Mucosa of stomach (tissue), 1 donor: Measurements from ENCODE around the gene FILIP1L.

Experiments
- H3K27me3 ChIP-seq: one replicate; pipeline ENCODE4 v1.7.0; 2013; ENCODE audit warnings: mild to moderate bottlenecking, low read length; ENCODE audit not compliant: control insufficient read depth, insufficient read depth
- H3K36me3 ChIP-seq: one replicate; pipeline ENCODE4 v1.7.0; 2013; ENCODE audit warnings: low read length; ENCODE audit not compliant: control insufficient read depth, insufficient read depth
- H3K4me1 ChIP-seq: one replicate; pipeline ENCODE4 v1.7.0; 2013; ENCODE audit warnings: mild to moderate bottlenecking, low read length; ENCODE audit not compliant: control insufficient read depth, insufficient read depth
- H3K4me3 ChIP-seq: one replicate; pipeline ENCODE4 v1.7.0; 2013; ENCODE audit warnings: low read length
- H3K9ac ChIP-seq: one replicate; pipeline ENCODE4 v1.7.0; 2013; ENCODE audit warnings: mild to moderate bottlenecking, low read length, moderate library complexity
- H3K9me3 ChIP-seq: one replicate; pipeline ENCODE4 v1.7.0; 2013; ENCODE audit warnings: mild to moderate bottlenecking, low read length, moderate library complexity; ENCODE audit not compliant: control insufficient read depth
- donor health status: Pancreatic carcinoma.

The FILIP1L gene

DNA sequence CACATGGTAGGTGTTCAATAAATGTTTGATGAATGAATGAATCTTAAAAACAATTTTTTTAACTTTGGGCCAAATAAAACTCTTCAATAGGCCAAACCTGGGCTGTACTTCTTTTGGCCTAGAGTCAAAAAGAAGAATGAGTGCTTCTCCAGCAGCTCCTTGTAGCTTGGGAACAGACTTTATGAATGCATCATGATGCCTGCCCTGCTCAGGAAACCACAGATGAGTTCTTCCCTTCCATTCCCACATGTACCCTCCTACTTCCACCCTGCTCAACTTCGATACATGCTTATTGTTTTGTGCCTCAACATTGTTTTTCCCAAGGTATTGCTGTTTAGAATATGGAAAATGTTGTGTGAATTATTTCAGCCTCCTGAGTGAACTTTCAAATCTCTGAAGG, 87.0 kb downstream of the FILIP1L start:
- Histone ChIP-seq H3K9me3 (no peaks in the 10 kb centered on the region), H3K9ac (no peak overlapping the region), H3K4me3 (no peak overlapping the region)

GRCh38 chr3:100024520-100025303, 89.6 kb downstream of the FILIP1L start:
- Histone ChIP-seq H3K36me3 (no peaks in the 10 kb centered on the region), H3K27me3 (no peaks in the 10 kb centered on the region), H3K9me3 (no peaks in the 10 kb centered on the region), H3K9ac (peak overlapping the region; percentile 54), H3K4me3 (no peak overlapping the region), H3K4me1 (peaks cover 30% of the 10 kb centered on the region)

More for the DNA sequence above, 87.0 kb downstream of the FILIP1L start:
- no peaks in the 10 kb centered on the region for H3K36me3 ChIP-seq
- peaks cover 30% of the 10 kb centered on the region for H3K4me1 ChIP-seq
- H3K27me3 ChIP-seq: no peaks in the 10 kb centered on the region

GRCh38 chr3:100023595-100023994, 90.7 kb downstream of the FILIP1L start:
- no peak overlapping the region for H3K9ac ChIP-seq
- H3K4me1 ChIP-seq: peaks cover 30% of the 10 kb centered on the region
- no peaks in the 10 kb centered on the region for H3K27me3 ChIP-seq
- no peaks in the 10 kb centered on the region for H3K36me3 ChIP-seq
- no peaks in the 10 kb centered on the region for H3K9me3 ChIP-seq
- H3K4me3 ChIP-seq: no peak overlapping the region

- H3K9ac ChIP-seq: no peak overlapping the region
Observed at GRCh38 chr3:100023150-100023549, 91.2 kb downstream of the FILIP1L start.

DNA sequence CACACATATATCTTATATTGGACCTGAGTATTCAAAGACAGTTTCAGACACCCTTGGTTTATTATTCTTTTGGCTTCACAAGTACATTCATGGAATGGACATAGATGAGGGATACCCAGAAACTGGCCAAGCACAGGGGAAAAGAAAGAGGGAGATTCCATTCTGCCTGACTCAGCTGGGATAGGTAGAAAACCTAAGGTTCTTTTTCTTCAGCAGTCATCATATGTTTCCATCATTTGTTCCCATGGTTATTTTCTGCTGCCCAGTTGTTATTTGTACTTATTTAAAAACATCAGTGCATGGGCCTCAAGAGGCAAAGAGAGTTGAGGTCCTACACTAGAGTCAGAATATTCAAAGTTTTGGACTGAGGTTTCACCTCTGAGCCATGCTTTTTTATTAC, 91.8 kb downstream of the FILIP1L start:
- Histone ChIP-seq H3K4me1 (peaks cover 30% of the 10 kb centered on the region), H3K36me3 (no peaks in the 10 kb centered on the region), H3K4me3 (no peak overlapping the region), H3K27me3 (no peaks in the 10 kb centered on the region), H3K9ac (no peak overlapping the region), H3K9me3 (no peaks in the 10 kb centered on the region)

More at GRCh38 chr3:100023150-100023549, 91.2 kb downstream of the FILIP1L start:
- Histone ChIP-seq H3K9me3 (no peaks in the 10 kb centered on the region), H3K36me3 (no peaks in the 10 kb centered on the region), H3K27me3 (no peaks in the 10 kb centered on the region), H3K4me1 (peaks cover 30% of the 10 kb centered on the region), H3K4me3 (no peak overlapping the region)

- no peaks in the 10 kb centered on the region for H3K27me3 ChIP-seq
- peaks cover 27% of the 10 kb centered on the region for H3K4me1 ChIP-seq
- no peaks in the 10 kb centered on the region for H3K9me3 ChIP-seq
- no peak overlapping the region for H3K4me3 ChIP-seq
- no peaks in the 10 kb centered on the region for H3K36me3 ChIP-seq
- H3K9ac ChIP-seq: no peak overlapping the region
Observed at GRCh38 chr3:100020876-100021644, 93.2 kb downstream of the FILIP1L start.

DNA sequence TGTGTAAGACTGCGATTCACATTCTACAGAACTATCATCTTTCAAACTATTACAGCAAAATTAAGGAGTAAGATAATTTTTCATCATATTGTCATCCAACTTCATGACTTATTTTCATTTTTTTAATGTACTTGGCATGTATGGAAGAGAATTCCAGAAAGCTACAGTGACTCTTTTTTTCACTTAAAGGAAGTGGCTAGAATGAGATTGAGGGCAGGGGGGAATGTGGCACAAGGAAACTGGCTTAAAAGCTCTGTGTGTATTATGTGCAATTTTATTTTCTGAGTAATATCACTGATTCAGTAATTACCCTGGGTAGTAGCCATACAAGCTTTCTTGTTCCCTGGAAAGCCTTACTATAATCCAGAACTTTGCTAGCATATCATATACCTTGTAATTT, 94.6 kb downstream of the FILIP1L start:
- Histone ChIP-seq H3K9ac (no peak overlapping the region), H3K4me3 (no peak overlapping the region), H3K9me3 (no peaks in the 10 kb centered on the region), H3K4me1 (peaks cover 14% of the 10 kb centered on the region), H3K36me3 (no peaks in the 10 kb centered on the region), H3K27me3 (no peaks in the 10 kb centered on the region)

DNA sequence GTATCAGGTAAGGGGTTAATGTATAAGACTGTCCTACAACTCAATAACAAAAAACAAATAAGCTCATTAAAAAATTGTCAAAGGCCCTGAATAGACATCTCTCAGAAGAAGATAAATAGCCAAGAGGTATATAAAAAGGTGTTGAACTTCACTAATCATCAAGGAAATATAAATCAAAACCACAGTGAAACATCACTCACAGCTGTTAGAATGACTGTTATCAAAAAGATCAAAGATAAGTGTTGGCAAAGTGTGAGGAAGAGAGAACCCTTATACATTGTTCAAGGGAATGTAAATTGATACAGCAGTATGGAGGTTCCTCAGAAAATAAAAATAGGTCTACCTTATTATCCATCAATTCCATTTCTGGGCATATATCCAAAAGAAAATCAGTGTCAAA, 95.5 kb downstream of the FILIP1L start:
- Histone ChIP-seq H3K4me1 (peaks cover 7% of the 10 kb centered on the region), H3K36me3 (no peaks in the 10 kb centered on the region), H3K9me3 (no peaks in the 10 kb centered on the region), H3K9ac (no peak overlapping the region), H3K4me3 (no peak overlapping the region), H3K27me3 (no peaks in the 10 kb centered on the region)

GRCh38 chr3:100010087-100010417, 104.2 kb downstream of the FILIP1L start:
- H3K4me1 ChIP-seq: peaks cover 31% of the 10 kb centered on the region

DNA sequence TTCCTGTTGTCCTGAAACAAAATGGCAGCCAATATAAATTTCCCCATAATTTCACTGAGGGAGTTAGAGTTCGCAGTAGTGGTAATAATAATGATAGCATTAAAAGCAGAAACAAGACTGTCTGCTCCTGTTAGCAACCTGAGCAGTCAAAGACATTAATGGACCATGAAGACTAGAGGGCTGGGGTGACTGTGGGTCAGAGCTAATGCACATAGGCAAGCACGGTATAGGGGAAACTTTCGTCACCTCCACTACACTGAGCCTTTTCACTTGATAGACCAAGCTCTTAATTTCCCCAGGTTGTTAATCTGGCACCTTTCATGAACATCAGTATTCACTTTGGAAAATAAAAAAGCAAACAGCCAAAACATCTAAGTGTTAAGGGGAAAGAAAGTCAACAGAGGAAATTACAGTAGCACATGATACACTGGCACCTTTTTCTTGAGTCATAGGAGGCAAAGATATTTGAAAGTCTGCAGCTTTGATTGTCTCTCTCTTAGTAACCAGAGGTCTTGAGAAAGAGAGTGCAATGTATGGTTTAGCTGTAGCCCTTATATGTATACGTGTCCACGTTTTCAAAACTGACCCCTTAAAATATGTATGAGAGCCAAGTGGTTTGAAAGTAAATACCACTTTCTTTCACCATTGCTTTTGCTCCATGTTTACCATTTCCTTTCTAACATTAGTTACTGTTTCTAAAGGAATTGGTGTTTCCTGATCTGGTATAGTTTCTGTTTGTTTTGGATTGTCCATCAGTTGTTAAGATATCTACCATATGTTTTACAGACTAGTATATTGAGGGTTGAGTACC, 104.8 kb downstream of the FILIP1L start:
- no peak overlapping the region for H3K9ac ChIP-seq
- peaks cover 35% of the 10 kb centered on the region for H3K4me1 ChIP-seq
- H3K4me3 ChIP-seq: no peak overlapping the region
- H3K27me3 ChIP-seq: no peaks in the 10 kb centered on the region
- H3K9me3 ChIP-seq: no peaks in the 10 kb centered on the region
- no peaks in the 10 kb centered on the region for H3K36me3 ChIP-seq

More at GRCh38 chr3:100010087-100010417, 104.2 kb downstream of the FILIP1L start:
- Histone ChIP-seq H3K36me3 (no peaks in the 10 kb centered on the region), H3K9me3 (no peaks in the 10 kb centered on the region), H3K9ac (no peak overlapping the region), H3K4me3 (no peak overlapping the region), H3K27me3 (no peaks in the 10 kb centered on the region)

- Histone ChIP-seq H3K9me3 (no peaks in the 10 kb centered on the region), H3K27me3 (no peaks in the 10 kb centered on the region), H3K4me1 (peaks cover 44% of the 10 kb centered on the region), H3K4me3 (no peak overlapping the region), H3K36me3 (no peaks in the 10 kb centered on the region), H3K9ac (no peak overlapping the region)
Observed at GRCh38 chr3:100008081-100008698, 106.1 kb downstream of the FILIP1L start.
